HUES64 (cell line): ENCODE measurements around the gene MVB12A.

Source experiments
- H3K27ac ChIP-seq: 2 replicates; pipeline ENCODE4 v1.7.0; 2013; ENCODE audit warnings: low read depth, low read length, inconsistent platforms
- H3K27me3 ChIP-seq: 2 replicates; pipeline ENCODE4 v1.6.1; 2013; ENCODE audit warnings: mild to moderate bottlenecking, low read length; ENCODE audit not compliant: insufficient read depth
- H3K36me3 ChIP-seq: 2 replicates; pipeline ENCODE4 v1.6.1; 2013; ENCODE audit warnings: mild to moderate bottlenecking, low read length; ENCODE audit not compliant: insufficient read depth
- H3K4me1 ChIP-seq: 2 replicates; pipeline ENCODE4 v1.6.1; 2013; ENCODE audit warnings: mild to moderate bottlenecking, low read length, moderate library complexity; ENCODE audit not compliant: insufficient read depth
- H3K4me3 ChIP-seq: 2 replicates; pipeline ENCODE4 v1.5.1; 2013; ENCODE audit warnings: mild to moderate bottlenecking, low read length, moderate library complexity
- H3K9ac ChIP-seq: 2 replicates; pipeline ENCODE4 v1.6.1; 2013; ENCODE audit warnings: mild to moderate bottlenecking, low read depth, low read length
- H3K9me3 ChIP-seq: 2 replicates; pipeline ENCODE4 v1.6.1; 2013; ENCODE audit warnings: low read depth, low read length; ENCODE audit not compliant: insufficient read depth
- WGBS: fragments of 150-250, 120-280 bp; methylation state at CpG from one replicate; pipeline ENCODE4 v1.1.7; 2013; ENCODE audit warnings: missing lambda C conversion rate; 5-methylcytosine and 5-hydroxymethylcytosine counted together

MVB12A gene

GRCh38 chr19:17406046-17406886 is 13.6 kb upstream of the MVB12A start:
- Histone ChIP-seq H3K9me3 (no peaks in the 10 kb centered on the region), H3K36me3 (peaks cover 8% of the 10 kb centered on the region), H3K4me3 (no peak overlapping the region), H3K4me1 (peaks cover 22% of the 10 kb centered on the region), H3K27ac (peak overlapping the region; percentile 87; the same call in 1 of the 2 replicates), H3K9ac (no peak overlapping the region), H3K27me3 (no peaks in the 10 kb centered on the region)
- WGBS: 95% methylated on average over 10 of the region's 10 CpGs

- peak overlapping the region; percentile 30; the same call in 1 of the 2 replicates for H3K27ac ChIP-seq
- no peaks in the 10 kb centered on the region for H3K27me3 ChIP-seq
- H3K9ac ChIP-seq: no peak overlapping the region
- peaks cover 8% of the 10 kb centered on the region for H3K36me3 ChIP-seq
- peaks cover 22% of the 10 kb centered on the region for H3K4me1 ChIP-seq
- H3K9me3 ChIP-seq: no peaks in the 10 kb centered on the region
- no peak overlapping the region for H3K4me3 ChIP-seq
- WGBS: 84% methylated on average over 2 of the region's 2 CpGs
Measured at GRCh38 chr19:17406887-17407196, 13.0 kb upstream of the MVB12A start.

GRCh38 chr19:17409990-17410389 is 9.9 kb upstream of the MVB12A start:
- H3K9me3 ChIP-seq: no peaks in the 10 kb centered on the region
- H3K4me1 ChIP-seq: peaks cover 18% of the 10 kb centered on the region
- no peak overlapping the region for H3K27ac ChIP-seq
- no peak overlapping the region for H3K4me3 ChIP-seq
- no peaks in the 10 kb centered on the region for H3K36me3 ChIP-seq
- H3K27me3 ChIP-seq: no peaks in the 10 kb centered on the region
- WGBS: 94% methylated on average over 9 of the region's 9 CpGs
- H3K9ac ChIP-seq: no peak overlapping the region

GRCh38 chr19:17411801-17412200 is 8.0 kb upstream of the MVB12A start:
- Histone ChIP-seq H3K9me3 (no peaks in the 10 kb centered on the region), H3K27ac (no peak overlapping the region), H3K4me3 (no peak overlapping the region), H3K4me1 (peaks cover 15% of the 10 kb centered on the region), H3K9ac (no peak overlapping the region), H3K36me3 (no peaks in the 10 kb centered on the region), H3K27me3 (no peaks in the 10 kb centered on the region; the same call in 1 of the 2 replicates)
- 81% methylated on average over 11 of the region's 11 CpGs for WGBS

- no peak overlapping the region for H3K4me3 ChIP-seq
- no peaks in the 10 kb centered on the region for H3K36me3 ChIP-seq
- H3K9me3 ChIP-seq: no peaks in the 10 kb centered on the region
- H3K9ac ChIP-seq: no peak overlapping the region
- WGBS: 91% methylated on average over 8 of the region's 8 CpGs
- H3K27me3 ChIP-seq: no peaks in the 10 kb centered on the region; the same call in 1 of the 2 replicates
- no peak overlapping the region; the same call in 1 of the 2 replicates for H3K27ac ChIP-seq
- peaks cover 16% of the 10 kb centered on the region for H3K4me1 ChIP-seq
Measured at GRCh38 chr19:17414097-17414496, 5.8 kb upstream of the MVB12A start.

GRCh38 chr19:17415121-17415520 is 4.7 kb upstream of the MVB12A start:
- H3K4me1 ChIP-seq: peaks cover 18% of the 10 kb centered on the region
- no peaks in the 10 kb centered on the region for H3K36me3 ChIP-seq
- WGBS: 3% methylated on average over 6 of the region's 6 CpGs
- H3K27me3 ChIP-seq: no peaks in the 10 kb centered on the region; the same call in 1 of the 2 replicates
- peak overlapping the region; percentile 90; the same call in 1 of the 2 replicates for H3K27ac ChIP-seq
- H3K9me3 ChIP-seq: no peaks in the 10 kb centered on the region
- peak overlapping the region; percentile 39 for H3K4me3 ChIP-seq
- peak overlapping the region; percentile 33 for H3K9ac ChIP-seq

- 100% methylated on average over 1 of the region's 3 CpGs for WGBS
- peak overlapping the region; percentile 51 for H3K4me3 ChIP-seq
- peak overlapping the region; percentile 56; the same call in 1 of the 2 replicates for H3K9ac ChIP-seq
- H3K27me3 ChIP-seq: no peaks in the 10 kb centered on the region; the same call in 1 of the 2 replicates
- no peaks in the 10 kb centered on the region; the same call in none of the 2 replicates for H3K36me3 ChIP-seq
- H3K27ac ChIP-seq: peak overlapping the region; percentile 68; the same call in 1 of the 2 replicates
- H3K9me3 ChIP-seq: no peaks in the 10 kb centered on the region
- peaks cover 18% of the 10 kb centered on the region; the same call in 1 of the 2 replicates for H3K4me1 ChIP-seq
Measured at GRCh38 chr19:17418710-17419109, 1.1 kb upstream of the MVB12A start.

GRCh38 chr19:17419154-17419620 is 660 bp upstream of the MVB12A start:
- Histone ChIP-seq H3K4me1 (peaks cover 18% of the 10 kb centered on the region; the same call in 1 of the 2 replicates), H3K9ac (peak overlapping the region; percentile 56), H3K36me3 (no peaks in the 10 kb centered on the region; the same call in none of the 2 replicates), H3K4me3 (peak overlapping the region; percentile 51), H3K27ac (peak overlapping the region; percentile 68; the same call in 1 of the 2 replicates), H3K27me3 (no peaks in the 10 kb centered on the region; the same call in 1 of the 2 replicates), H3K9me3 (no peaks in the 10 kb centered on the region)
- 64% methylated on average over 8 of the region's 8 CpGs for WGBS

- Histone ChIP-seq H3K4me1 (peaks cover 15% of the 10 kb centered on the region; the same call in 1 of the 2 replicates), H3K27me3 (no peaks in the 10 kb centered on the region; the same call in 1 of the 2 replicates), H3K4me3 (peak overlapping the region; percentile 79), H3K27ac (no peak overlapping the region), H3K9ac (peak overlapping the region; percentile 32; the same call in 1 of the 2 replicates), H3K9me3 (no peaks in the 10 kb centered on the region), H3K36me3 (no peaks in the 10 kb centered on the region; the same call in none of the 2 replicates)
- 10% methylated on average over 25 of the region's 25 CpGs for WGBS
Measured at GRCh38 chr19:17420475-17420924, 653 bp downstream of the MVB12A start.

- WGBS: 95% methylated on average over 4 of the region's 4 CpGs
- H3K27me3 ChIP-seq: no peaks in the 10 kb centered on the region
- no peak overlapping the region for H3K4me3 ChIP-seq
- H3K4me1 ChIP-seq: peaks cover 11% of the 10 kb centered on the region; the same call in 1 of the 2 replicates
- no peak overlapping the region for H3K9ac ChIP-seq
- no peaks in the 10 kb centered on the region; the same call in none of the 2 replicates for H3K36me3 ChIP-seq
- no peak overlapping the region for H3K27ac ChIP-seq
- H3K9me3 ChIP-seq: no peaks in the 10 kb centered on the region
Measured at GRCh38 chr19:17421942-17422341, 2.1 kb downstream of the MVB12A start.
